GM19043 (cell line): Measurements from ENCODE around the gene PLEKHM1.

Experiments used
- ATAC-seq: cut with Tn5 transposase; IDR thresholded peaks from one replicate; pipeline ENCODE4 v1.9.1; 2021; ENCODE audit warnings: low read depth; ENCODE audit not compliant: unreplicated experiment

PLEKHM1 gene

GRCh38 chr17:45405250-45406086, 85.1 kb downstream of the PLEKHM1 start:
- ATAC-seq, result no peak

GRCh38 chr17:45404870-45405249, 85.7 kb downstream of the PLEKHM1 start:
- ATAC-seq, result no peak

- no peak for ATAC-seq
Measured at GRCh38 chr17:45403906-45404490, 86.5 kb downstream of the PLEKHM1 start.

- no peak for ATAC-seq
Measured at GRCh38 chr17:45402916-45403315, 87.6 kb downstream of the PLEKHM1 start.

- ATAC-seq, result no peak
Measured at GRCh38 chr17:45398800-45399199, 91.7 kb downstream of the PLEKHM1 start.

- ATAC-seq, result no peak
Measured at GRCh38 chr17:45397796-45398195, 92.7 kb downstream of the PLEKHM1 start.

- ATAC-seq, result no peak
Measured at GRCh38 chr17:45396496-45397205, 93.9 kb downstream of the PLEKHM1 start.

GRCh38 chr17:45395569-45396415, 94.7 kb downstream of the PLEKHM1 start:
- ATAC-seq, result no peak

- ATAC-seq, result no peak
Measured at GRCh38 chr17:45394913-45395568, 95.5 kb downstream of the PLEKHM1 start.

GRCh38 chr17:45394564-45394912, 96.0 kb downstream of the PLEKHM1 start:
- ATAC-seq, result no peak

- ATAC-seq, result no peak
Measured at GRCh38 chr17:45394091-45394490, 96.4 kb downstream of the PLEKHM1 start.

GRCh38 chr17:45393411-45393810, 97.1 kb downstream of the PLEKHM1 start:
- no peak for ATAC-seq

GRCh38 chr17:45391918-45392317, 98.6 kb downstream of the PLEKHM1 start:
- no peak for ATAC-seq

GRCh38 chr17:45391291-45391690, 99.2 kb downstream of the PLEKHM1 start:
- no peak for ATAC-seq

- no peak for ATAC-seq
Measured at GRCh38 chr17:45389354-45389753, 101.2 kb downstream of the PLEKHM1 start.

GRCh38 chr17:45388604-45389325, 101.8 kb downstream of the PLEKHM1 start:
- no peak for ATAC-seq

- ATAC-seq, result no peak
Measured at GRCh38 chr17:45387739-45388138, 102.8 kb downstream of the PLEKHM1 start.

- no peak for ATAC-seq
Measured at GRCh38 chr17:45386178-45386577, 104.3 kb downstream of the PLEKHM1 start.
